ENCODE data around the gene ZBTB7B. TPM values are rescaled to one million over a fixed set of nuclear protein-coding genes. Genes with fewer than 3 reads are reported as not detected.

ZBTB7B gene
- total RNA-seq, 2 experiments from 2014 or later, result 22.8 to 25.1 TPM

DNA sequence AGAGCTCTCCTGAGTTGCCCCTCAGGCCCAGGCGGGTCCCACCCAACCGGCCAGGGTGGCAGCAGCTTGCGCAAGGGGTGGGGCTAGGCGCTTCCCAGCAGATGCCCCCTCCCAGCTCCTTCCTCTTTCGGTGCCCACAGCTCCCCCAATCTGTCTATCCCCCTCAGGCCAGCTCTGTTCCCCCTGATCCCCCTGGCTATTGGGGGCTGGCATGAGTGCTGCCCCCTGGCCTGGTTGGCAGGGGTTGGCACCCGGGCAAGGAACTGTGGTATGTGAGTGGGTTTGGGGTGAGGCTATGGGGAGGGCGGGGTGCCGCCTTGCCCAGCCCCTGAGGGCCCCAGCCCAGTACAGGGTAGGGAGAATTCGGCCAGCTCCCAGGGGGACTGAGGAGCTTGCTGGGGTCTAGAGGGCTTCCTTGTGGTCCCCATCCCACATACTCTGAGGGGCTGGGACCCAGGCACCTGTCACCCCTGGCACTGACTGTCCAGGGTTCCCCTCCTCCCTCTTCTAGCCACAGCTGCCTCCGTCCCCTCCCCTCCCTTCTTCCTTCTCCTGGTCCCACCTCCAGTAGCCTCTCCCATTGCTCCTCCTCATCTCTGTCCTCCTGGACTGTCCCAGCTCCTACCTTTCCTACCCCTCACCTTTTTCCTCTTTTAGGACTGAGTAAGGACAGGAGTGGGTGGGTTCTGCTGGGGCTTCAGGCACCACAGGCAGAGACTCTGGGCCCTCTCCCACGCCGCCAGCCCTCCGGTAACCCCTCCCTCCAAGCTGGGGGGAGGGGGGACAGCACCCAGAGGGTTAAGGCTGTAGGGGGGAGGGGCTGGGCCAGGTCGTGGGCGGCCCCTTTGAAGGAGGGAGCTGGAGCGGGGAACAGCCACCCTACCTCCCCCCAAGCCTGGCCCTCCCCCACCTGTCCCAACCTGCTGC lies 5.7 kb downstream of the ZBTB7B start:
- Histone ChIP-seq H3K4me1 (ENCODE audit: insufficient read depth, low read length) (peaks cover 95% of the 10 kb centered on the region), H3K9me3 (ENCODE audit: control insufficient read depth in 1 of 2, insufficient read depth in 1 of 2, low read length in 2 of 2) (no peaks in the 10 kb centered on the region), H3K36me3 (ENCODE audit: insufficient read depth, low read length) (peaks cover 18% of the 10 kb centered on the region), H3K4me3 (ENCODE audit: low read length) (peak overlapping the region; percentile 89), H3K27ac (ENCODE audit: low read depth in 1 of 2, low read length in 2 of 2) (peak overlapping the region; percentile 87 to 88), H3K27me3 (ENCODE audit: control insufficient read depth in 1 of 2, insufficient read depth in 2 of 2, low read length in 2 of 2) (no peaks in the 10 kb centered on the region)
- peak; percentile 4 for ATAC-seq (ENCODE audit: poor library complexity)
- no peaks in the 10 kb centered on the region for H3K27me3 Mint-ChIP-seq
- no peaks in the 10 kb centered on the region for H3K9me3 Mint-ChIP-seq
- peaks cover 31% of the 10 kb centered on the region for H3K36me3 Mint-ChIP-seq (ENCODE audit: low read depth)
- CTCF ChIA-PET, result interaction anchor here (1.3 to 4.0 kb wide), 4 partner anchors 9 to 72 kb away, joined by 4 to 31 read pairs (median 8); partner anchors contain the start of gene PMVK
- H3K4me3 Mint-ChIP-seq, result peak overlapping the region; percentile 91
- peak in 4 of 14 experiments; percentile 44 to 71 (median 50) for DNase-seq
- H3K4me1 Mint-ChIP-seq (ENCODE audit: low read depth), result peaks cover 85% of the 10 kb centered on the region
- peak overlapping the region; percentile 92 for H3K27ac Mint-ChIP-seq
- TF ChIP-seq, protein P1, sequence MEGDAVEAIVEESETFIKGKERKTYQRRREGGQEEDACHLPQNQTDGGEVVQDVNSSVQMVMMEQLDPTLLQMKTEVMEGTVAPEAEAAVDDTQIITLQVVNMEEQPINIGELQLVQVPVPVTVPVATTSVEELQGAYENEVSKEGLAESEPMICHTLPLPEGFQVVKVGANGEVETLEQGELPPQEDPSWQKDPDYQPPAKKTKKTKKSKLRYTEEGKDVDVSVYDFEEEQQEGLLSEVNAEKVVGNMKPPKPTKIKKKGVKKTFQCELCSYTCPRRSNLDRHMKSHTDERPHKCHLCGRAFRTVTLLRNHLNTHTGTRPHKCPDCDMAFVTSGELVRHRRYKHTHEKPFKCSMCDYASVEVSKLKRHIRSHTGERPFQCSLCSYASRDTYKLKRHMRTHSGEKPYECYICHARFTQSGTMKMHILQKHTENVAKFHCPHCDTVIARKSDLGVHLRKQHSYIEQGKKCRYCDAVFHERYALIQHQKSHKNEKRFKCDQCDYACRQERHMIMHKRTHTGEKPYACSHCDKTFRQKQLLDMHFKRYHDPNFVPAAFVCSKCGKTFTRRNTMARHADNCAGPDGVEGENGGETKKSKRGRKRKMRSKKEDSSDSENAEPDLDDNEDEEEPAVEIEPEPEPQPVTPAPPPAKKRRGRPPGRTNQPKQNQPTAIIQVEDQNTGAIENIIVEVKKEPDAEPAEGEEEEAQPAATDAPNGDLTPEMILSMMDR (IDR thresholded peaks at IDR 0.05), result no peak
- POLR2A ChIA-PET, result interaction anchor here (1.0 to 10.7 kb wide), 9 partner anchors 8 to 71 kb away, joined by 3 to 189 read pairs (median 14); partner anchors contain the start of genes ADAM15, CKS1B, FLAD1 and PBXIP1
- intact Hi-C loops (cut with DNase I, micrococcal nuclease), result no loop called here

DNA sequence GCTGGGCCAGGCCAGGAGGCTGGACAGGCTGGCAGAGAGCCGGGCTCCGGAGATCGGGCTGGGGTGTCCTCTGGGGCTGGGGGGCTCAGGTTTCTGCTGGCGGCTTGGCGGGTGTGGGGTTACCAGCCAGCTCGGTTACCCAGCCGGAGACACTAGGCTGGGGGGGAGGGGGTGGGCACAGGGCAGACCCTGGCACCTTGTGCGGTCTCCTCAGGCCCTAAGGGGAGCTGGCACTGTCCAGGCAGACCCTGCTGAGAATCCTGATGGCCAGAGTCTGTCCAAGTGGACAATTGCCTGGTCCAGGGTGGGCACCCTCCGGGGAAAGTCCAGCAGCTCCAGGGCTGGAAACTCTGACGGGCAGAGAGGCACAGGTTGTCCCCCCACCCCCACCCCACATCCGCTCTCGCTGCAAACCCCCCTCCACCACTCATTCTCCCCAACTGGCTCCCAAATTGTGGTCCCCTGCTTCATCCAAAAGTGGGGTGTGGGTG lies 6.7 kb downstream of the ZBTB7B start:
- H3K4me3 Mint-ChIP-seq, result peak overlapping the region; percentile 91
- peaks cover 87% of the 10 kb centered on the region for H3K4me1 Mint-ChIP-seq (ENCODE audit: low read depth)
- H3K9me3 Mint-ChIP-seq, result no peaks in the 10 kb centered on the region
- TF ChIP-seq, protein P1 (IDR thresholded peaks at IDR 0.05), result no peak
- ATAC-seq (ENCODE audit: poor library complexity) (no peak), DNase-seq (peak in 3 of 14 experiments; percentile 41 to 52 (median 47))
- POLR2A ChIA-PET, result interaction anchor here (1.0 to 10.7 kb wide), 5 partner anchors 9 to 54 kb away, joined by 4 to 189 read pairs (median 14); partner anchors contain the start of genes FLAD1, PBXIP1, PYGO2 and ZBTB7B
- Histone ChIP-seq H3K9me3 (ENCODE audit: control insufficient read depth in 1 of 2, insufficient read depth in 1 of 2, low read length in 2 of 2) (no peaks in the 10 kb centered on the region), H3K27ac (ENCODE audit: low read depth in 1 of 2, low read length in 2 of 2) (peak overlapping the region; percentile 87 to 88), H3K4me3 (ENCODE audit: low read length) (peak overlapping the region; percentile 89), H3K36me3 (ENCODE audit: insufficient read depth, low read length) (peaks cover 23% of the 10 kb centered on the region), H3K4me1 (ENCODE audit: insufficient read depth, low read length) (peaks cover 99% of the 10 kb centered on the region), H3K27me3 (ENCODE audit: control insufficient read depth in 1 of 2, insufficient read depth in 2 of 2, low read length in 2 of 2) (no peaks in the 10 kb centered on the region)
- H3K27me3 Mint-ChIP-seq, result no peaks in the 10 kb centered on the region
- intact Hi-C loops (cut with DNase I, micrococcal nuclease), result no loop called here
- peaks cover 37% of the 10 kb centered on the region for H3K36me3 Mint-ChIP-seq (ENCODE audit: low read depth)
- CTCF ChIA-PET, result interaction anchor here (1.3 to 4.0 kb wide), 3 partner anchors 8 to 73 kb away, joined by 4 to 31 read pairs (median 12); partner anchors contain the start of gene PMVK
- peak overlapping the region; percentile 92 for H3K27ac Mint-ChIP-seq

DNA sequence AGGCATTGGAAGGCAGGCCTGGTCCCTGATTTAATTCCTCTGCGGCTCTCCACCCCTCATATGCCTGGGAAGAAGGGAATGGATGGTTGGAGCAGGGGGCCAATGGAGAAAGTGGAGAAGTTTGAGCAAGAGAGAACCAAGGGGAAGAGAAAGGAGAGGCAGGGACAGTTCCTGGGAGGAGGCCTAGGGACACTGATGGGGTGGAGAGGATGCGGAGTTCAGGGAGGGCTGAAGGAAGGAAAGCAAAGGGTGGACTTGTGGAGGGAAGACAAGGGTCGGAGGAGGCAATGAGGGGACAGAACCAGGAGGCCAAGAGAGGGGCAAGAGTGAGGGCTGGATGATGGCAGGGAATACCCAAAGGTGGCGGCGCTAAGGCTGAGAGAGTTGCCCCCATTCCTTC lies 7.1 kb downstream of the ZBTB7B start:
- CTCF ChIA-PET, result interaction anchor here (1.3 to 2.5 kb wide), 2 partner anchors 11 to 73 kb away, joined by 4 to 12 read pairs; partner anchors contain the start of gene PMVK
- Histone ChIP-seq H3K27me3 (ENCODE audit: control insufficient read depth in 1 of 2, insufficient read depth in 2 of 2, low read length in 2 of 2) (no peaks in the 10 kb centered on the region), H3K4me3 (ENCODE audit: low read length) (peak overlapping the region; percentile 89), H3K27ac (ENCODE audit: low read depth in 1 of 2, low read length in 2 of 2) (peak overlapping the region; percentile 87 to 88), H3K4me1 (ENCODE audit: insufficient read depth, low read length) (peaks cover 99% of the 10 kb centered on the region), H3K36me3 (ENCODE audit: insufficient read depth, low read length) (peaks cover 28% of the 10 kb centered on the region), H3K9me3 (ENCODE audit: control insufficient read depth in 1 of 2, insufficient read depth in 1 of 2, low read length in 2 of 2) (no peaks in the 10 kb centered on the region)
- H3K36me3 Mint-ChIP-seq (ENCODE audit: low read depth), result peaks cover 35% of the 10 kb centered on the region
- peak overlapping the region; percentile 91 for H3K4me3 Mint-ChIP-seq
- no peak for DNase-seq
- intact Hi-C loops (cut with DNase I, micrococcal nuclease), result no loop called here
- POLR2A ChIA-PET, result interaction anchor here (1.3 to 10.7 kb wide), 4 partner anchors 10 to 48 kb away, joined by 3 to 189 read pairs (median 9); partner anchors contain the start of genes FLAD1, PYGO2 and ZBTB7B
- no peak for ATAC-seq (ENCODE audit: poor library complexity)
- no peaks in the 10 kb centered on the region for H3K27me3 Mint-ChIP-seq
- TF ChIP-seq, protein P1 (IDR thresholded peaks at IDR 0.05), result no peak
- peaks cover 86% of the 10 kb centered on the region for H3K4me1 Mint-ChIP-seq (ENCODE audit: low read depth)
- peak overlapping the region; percentile 92 for H3K27ac Mint-ChIP-seq
- H3K9me3 Mint-ChIP-seq, result no peaks in the 10 kb centered on the region

Data from CD4-positive, alpha-beta T cell (primary cell).